HEK293 (cell line): ENCODE data around the gene BTBD18.

Experiments used
- CTCF ChIA-PET: fragments of 350-600 bp; formaldehyde crosslinking; extraction: SDS; loops from one replicate; lab custom pipeline; 2021; ENCODE audit warnings: antibody characterized with exemption; lab: Yijun Ruan, JAX
- POLR2A ChIA-PET: fragments of 300-600 bp; formaldehyde crosslinking; extraction: SDS; loops from one replicate; lab custom pipeline; 2020; ENCODE audit warnings: antibody characterized with exemption, inconsistent platforms; lab: Yijun Ruan, JAX
- H3K27ac ChIP-seq: fragments of 200-500 bp; sonication (Bioruptor generic); 2 replicates; pipeline ENCODE4 v1.5.1; 2014; ENCODE audit warnings: low read depth, low read length, control low read depth, inconsistent platforms; ENCODE audit errors: extremely low read depth
- H3K36me3 ChIP-seq, 2 experiments: fragments of 200-500 bp in 1 of 2; sonication (Bioruptor generic) in 1 of 2; 1 replicate in 1 of 2; 2 replicates in 1 of 2; pipeline ENCODE4 v1.5.1; 2014 to 2017; ENCODE audit warnings: inconsistent platforms in 2 of 2, low read length in 2 of 2; ENCODE audit not compliant: control insufficient read depth in 2 of 2, insufficient read depth in 1 of 2
- H3K4me1 ChIP-seq: fragments of 200-500 bp; sonication (Bioruptor generic); 2 replicates; pipeline ENCODE4 v1.5.1; 2014; ENCODE audit warnings: mild to moderate bottlenecking, low read length, inconsistent platforms; ENCODE audit not compliant: control insufficient read depth, insufficient read depth
- H3K4me3 ChIP-seq: 2 replicates; pipeline ENCODE4 v1.5.1; 2011; ENCODE audit warnings: low read depth, mild to moderate bottlenecking, control low read depth, low read length, moderate library complexity
- H3K9me3 ChIP-seq: fragments of 200-500 bp; sonication (Bioruptor generic); 2 replicates; pipeline ENCODE4 v1.5.1; 2014; ENCODE audit warnings: low read depth, low read length, inconsistent platforms; ENCODE audit not compliant: control insufficient read depth, insufficient read depth
- FEZF1 ChIP-seq: fragments of 450-650 bp; formaldehyde crosslinking; IDR thresholded peaks from 2 replicates; pipeline ENCODE4 v1.5.1; 2016; ENCODE audit warnings: missing biosample characterization, missing genetic modification characterization
- KLF10 ChIP-seq: fragments of 450-650 bp; IDR thresholded peaks from 2 replicates; pipeline ENCODE4 v1.5.1; 2018; ENCODE audit warnings: missing biosample characterization, mild to moderate bottlenecking, missing genetic modification characterization
- OSR2 ChIP-seq: fragments of 450-650 bp; formaldehyde crosslinking; IDR thresholded peaks from 2 replicates; pipeline ENCODE4 v1.5.1; 2016; ENCODE audit warnings: missing biosample characterization, missing genetic modification characterization
- ZNF184 ChIP-seq: fragments of 450-650 bp; IDR thresholded peaks from 2 replicates; pipeline ENCODE4 v1.5.1; 2018; ENCODE audit warnings: missing biosample characterization, mild to moderate bottlenecking, missing genetic modification characterization
- ZNF274 ChIP-seq, 2 experiments: fragments of 200-500 bp in 1 of 2; fragments of 450-650 bp in 1 of 2; sonication (Bioruptor generic) in 1 of 2; formaldehyde crosslinking in 1 of 2; IDR thresholded peaks; 2 replicates each; pipeline versions ENCODE4 v1.5.1 to v1.6.1; 2014 to 2016; ENCODE audit warnings: borderline replicate concordance in 1 of 2, inconsistent platforms in 1 of 2, low read length in 1 of 2, missing biosample characterization in 1 of 2, missing genetic modification characterization in 1 of 2
- ZNF791 ChIP-seq: fragments of 450-650 bp; formaldehyde crosslinking; IDR thresholded peaks from 2 replicates; pipeline ENCODE4 v1.5.1; 2016; ENCODE audit warnings: missing biosample characterization, missing genetic modification characterization
- TF ChIP-seq, protein P1 (sequence below): fragments of 450-650 bp; formaldehyde crosslinking; IDR thresholded peaks from 2 replicates; pipeline ENCODE4 v1.5.1; 2016; ENCODE audit warnings: missing biosample characterization, missing genetic modification characterization, borderline replicate concordance
- TF ChIP-seq, protein P2 (sequence below): fragments of 450-650 bp; IDR thresholded peaks from 2 replicates; pipeline ENCODE4 v1.5.1; 2018; ENCODE audit warnings: missing biosample characterization, mild to moderate bottlenecking, missing genetic modification characterization
- TF ChIP-seq, protein P3 (sequence below): fragments of 450-650 bp; formaldehyde crosslinking; IDR thresholded peaks from 2 replicates; pipeline ENCODE4 v1.5.1; 2016; ENCODE audit warnings: missing biosample characterization, missing genetic modification characterization
- TF ChIP-seq, protein P4 (sequence below): fragments of 450-650 bp; formaldehyde crosslinking; IDR thresholded peaks from 2 replicates; pipeline ENCODE4 v1.5.1; 2017; ENCODE audit warnings: missing biosample characterization, missing genetic modification characterization

Gene BTBD18

DNA sequence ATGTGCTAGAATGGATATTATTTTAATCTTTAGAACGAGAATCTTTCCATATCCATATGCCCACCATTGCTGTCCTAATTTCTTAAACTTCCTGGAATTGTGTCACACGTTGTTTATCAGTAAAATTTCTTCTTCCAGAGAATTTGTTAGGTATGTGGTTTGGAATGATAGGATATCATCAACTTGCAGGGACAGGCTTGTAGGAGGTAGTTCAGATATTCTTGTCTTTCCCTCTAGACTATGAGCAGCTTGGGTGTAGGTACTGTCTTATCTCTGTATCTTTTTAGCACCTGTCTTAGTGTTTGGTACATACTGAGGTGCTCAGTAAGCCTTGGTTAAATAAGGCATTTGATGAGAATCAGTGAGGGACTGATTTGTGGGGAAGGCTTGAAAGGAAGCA lies 13.4 kb upstream of the BTBD18 start (continued):
- no peak for TF ChIP-seq ZNF184
- TF ChIP-seq ZNF791 (tag by site-specific recombination) = no peak
- TF ChIP-seq, protein P1, sequence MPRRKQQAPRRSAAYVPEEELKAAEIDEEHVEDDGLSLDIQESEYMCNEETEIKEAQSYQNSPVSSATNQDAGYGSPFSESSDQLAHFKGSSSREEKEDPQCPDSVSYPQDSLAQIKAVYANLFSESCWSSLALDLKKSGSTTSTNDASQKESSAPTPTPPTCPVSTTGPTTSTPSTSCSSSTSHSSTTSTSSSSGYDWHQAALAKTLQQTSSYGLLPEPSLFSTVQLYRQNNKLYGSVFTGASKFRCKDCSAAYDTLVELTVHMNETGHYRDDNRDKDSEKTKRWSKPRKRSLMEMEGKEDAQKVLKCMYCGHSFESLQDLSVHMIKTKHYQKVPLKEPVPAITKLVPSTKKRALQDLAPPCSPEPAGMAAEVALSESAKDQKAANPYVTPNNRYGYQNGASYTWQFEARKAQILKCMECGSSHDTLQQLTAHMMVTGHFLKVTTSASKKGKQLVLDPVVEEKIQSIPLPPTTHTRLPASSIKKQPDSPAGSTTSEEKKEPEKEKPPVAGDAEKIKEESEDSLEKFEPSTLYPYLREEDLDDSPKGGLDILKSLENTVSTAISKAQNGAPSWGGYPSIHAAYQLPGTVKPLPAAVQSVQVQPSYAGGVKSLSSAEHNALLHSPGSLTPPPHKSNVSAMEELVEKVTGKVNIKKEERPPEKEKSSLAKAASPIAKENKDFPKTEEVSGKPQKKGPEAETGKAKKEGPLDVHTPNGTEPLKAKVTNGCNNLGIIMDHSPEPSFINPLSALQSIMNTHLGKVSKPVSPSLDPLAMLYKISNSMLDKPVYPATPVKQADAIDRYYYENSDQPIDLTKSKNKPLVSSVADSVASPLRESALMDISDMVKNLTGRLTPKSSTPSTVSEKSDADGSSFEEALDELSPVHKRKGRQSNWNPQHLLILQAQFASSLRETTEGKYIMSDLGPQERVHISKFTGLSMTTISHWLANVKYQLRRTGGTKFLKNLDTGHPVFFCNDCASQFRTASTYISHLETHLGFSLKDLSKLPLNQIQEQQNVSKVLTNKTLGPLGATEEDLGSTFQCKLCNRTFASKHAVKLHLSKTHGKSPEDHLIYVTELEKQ (tag by site-specific recombination) = no peak
- no peak for TF ChIP-seq KLF10 (tag by site-specific recombination)
- TF ChIP-seq, protein P2, sequence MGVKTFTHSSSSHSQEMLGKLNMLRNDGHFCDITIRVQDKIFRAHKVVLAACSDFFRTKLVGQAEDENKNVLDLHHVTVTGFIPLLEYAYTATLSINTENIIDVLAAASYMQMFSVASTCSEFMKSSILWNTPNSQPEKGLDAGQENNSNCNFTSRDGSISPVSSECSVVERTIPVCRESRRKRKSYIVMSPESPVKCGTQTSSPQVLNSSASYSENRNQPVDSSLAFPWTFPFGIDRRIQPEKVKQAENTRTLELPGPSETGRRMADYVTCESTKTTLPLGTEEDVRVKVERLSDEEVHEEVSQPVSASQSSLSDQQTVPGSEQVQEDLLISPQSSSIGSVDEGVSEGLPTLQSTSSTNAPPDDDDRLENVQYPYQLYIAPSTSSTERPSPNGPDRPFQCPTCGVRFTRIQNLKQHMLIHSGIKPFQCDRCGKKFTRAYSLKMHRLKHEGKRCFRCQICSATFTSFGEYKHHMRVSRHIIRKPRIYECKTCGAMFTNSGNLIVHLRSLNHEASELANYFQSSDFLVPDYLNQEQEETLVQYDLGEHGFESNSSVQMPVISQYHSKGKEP (tag by site-specific recombination) = no peak

DNA sequence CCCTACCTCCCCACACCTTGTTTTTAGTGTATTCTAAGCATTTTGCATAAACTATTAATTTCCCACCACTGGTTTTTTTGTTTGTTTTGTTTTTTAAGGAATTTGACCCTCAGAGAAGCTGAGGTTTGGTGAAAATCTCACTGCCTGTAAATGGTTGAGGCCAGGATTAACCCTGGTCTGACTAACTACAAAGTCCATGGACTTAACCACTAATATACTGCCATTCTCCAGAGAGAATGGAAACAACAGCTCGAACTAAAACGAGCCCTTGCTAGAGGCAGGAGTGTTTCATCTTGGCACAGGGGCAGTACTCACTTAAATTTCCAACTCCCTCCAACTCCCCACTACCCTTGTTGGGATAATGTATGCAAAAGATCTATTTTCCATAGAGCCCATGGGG lies 12.9 kb upstream of the BTBD18 start:
- H3K4me3 ChIP-seq = peak overlapping the region; percentile 50; the same call in 1 of the 2 replicates

More for the DNA sequence above, 12.9 kb upstream of the BTBD18 start:
- H3K9me3 ChIP-seq = no peaks in the 10 kb centered on the region
- TF ChIP-seq, protein P3, sequence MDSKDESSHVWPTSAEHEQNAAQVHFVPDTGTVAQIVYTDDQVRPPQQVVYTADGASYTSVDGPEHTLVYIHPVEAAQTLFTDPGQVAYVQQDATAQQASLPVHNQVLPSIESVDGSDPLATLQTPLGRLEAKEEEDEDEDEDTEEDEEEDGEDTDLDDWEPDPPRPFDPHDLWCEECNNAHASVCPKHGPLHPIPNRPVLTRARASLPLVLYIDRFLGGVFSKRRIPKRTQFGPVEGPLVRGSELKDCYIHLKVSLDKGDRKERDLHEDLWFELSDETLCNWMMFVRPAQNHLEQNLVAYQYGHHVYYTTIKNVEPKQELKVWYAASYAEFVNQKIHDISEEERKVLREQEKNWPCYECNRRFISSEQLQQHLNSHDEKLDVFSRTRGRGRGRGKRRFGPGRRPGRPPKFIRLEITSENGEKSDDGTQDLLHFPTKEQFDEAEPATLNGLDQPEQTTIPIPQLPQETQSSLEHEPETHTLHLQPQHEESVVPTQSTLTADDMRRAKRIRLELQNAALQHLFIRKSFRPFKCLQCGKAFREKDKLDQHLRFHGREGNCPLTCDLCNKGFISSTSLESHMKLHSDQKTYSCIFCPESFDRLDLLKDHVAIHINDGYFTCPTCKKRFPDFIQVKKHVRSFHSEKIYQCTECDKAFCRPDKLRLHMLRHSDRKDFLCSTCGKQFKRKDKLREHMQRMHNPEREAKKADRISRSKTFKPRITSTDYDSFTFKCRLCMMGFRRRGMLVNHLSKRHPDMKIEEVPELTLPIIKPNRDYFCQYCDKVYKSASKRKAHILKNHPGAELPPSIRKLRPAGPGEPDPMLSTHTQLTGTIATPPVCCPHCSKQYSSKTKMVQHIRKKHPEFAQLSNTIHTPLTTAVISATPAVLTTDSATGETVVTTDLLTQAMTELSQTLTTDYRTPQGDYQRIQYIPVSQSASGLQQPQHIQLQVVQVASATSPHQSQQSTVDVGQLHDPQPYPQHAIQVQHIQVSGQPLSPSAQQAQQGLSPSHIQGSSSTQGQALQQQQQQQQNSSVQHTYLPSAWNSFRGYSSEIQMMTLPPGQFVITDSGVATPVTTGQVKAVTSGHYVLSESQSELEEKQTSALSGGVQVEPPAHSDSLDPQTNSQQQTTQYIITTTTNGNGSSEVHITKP (tag by site-specific recombination) = peak; percentile 56
- TF ChIP-seq OSR2 (tag by site-specific recombination) (no peak), FEZF1 (tag by site-specific recombination) (no peak), ZNF274 (IDR thresholded peaks at IDR 0.05; ENCODE audit: low read length) (no peak), ZNF274 (tag by site-specific recombination; IDR thresholded peaks at IDR 0.05; ENCODE audit: borderline replicate concordance) (no peak)
- TF ChIP-seq, protein P4, sequence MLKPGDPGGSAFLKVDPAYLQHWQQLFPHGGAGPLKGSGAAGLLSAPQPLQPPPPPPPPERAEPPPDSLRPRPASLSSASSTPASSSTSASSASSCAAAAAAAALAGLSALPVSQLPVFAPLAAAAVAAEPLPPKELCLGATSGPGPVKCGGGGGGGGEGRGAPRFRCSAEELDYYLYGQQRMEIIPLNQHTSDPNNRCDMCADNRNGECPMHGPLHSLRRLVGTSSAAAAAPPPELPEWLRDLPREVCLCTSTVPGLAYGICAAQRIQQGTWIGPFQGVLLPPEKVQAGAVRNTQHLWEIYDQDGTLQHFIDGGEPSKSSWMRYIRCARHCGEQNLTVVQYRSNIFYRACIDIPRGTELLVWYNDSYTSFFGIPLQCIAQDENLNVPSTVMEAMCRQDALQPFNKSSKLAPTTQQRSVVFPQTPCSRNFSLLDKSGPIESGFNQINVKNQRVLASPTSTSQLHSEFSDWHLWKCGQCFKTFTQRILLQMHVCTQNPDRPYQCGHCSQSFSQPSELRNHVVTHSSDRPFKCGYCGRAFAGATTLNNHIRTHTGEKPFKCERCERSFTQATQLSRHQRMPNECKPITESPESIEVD (tag by site-specific recombination) = 0 out of 2 replicates have a peak, but pooled peaks have one; percentile 12
- TF ChIP-seq, all 188 proteins: peak for 2
- Histone ChIP-seq H3K27ac (no peak overlapping the region), H3K4me1 (peaks cover 8% of the 10 kb centered on the region; the same call in 1 of the 2 replicates), H3K36me3 (no peaks in the 10 kb centered on the region)
- POLR2A ChIA-PET = interaction anchor here (1.0 to 4.8 kb wide), 4 partner anchors 12 to 23 kb away, joined by 4 to 50 read pairs (median 18); partner anchors contain the start of gene SELENOH
- CTCF ChIA-PET = interaction anchor here (0.7 to 10.5 kb wide), 6 partner anchors 9 to 37 kb away, joined by 3 to 151 read pairs (median 5); partner anchors contain the start of gene BTBD18
